GM23338 (cell line): Measurements from ENCODE around the gene ODAD4. TPM values are rescaled to one million over a fixed set of nuclear protein-coding genes. Genes with fewer than 3 reads are reported as not detected.

Experiments used
- ATAC-seq: fragments of 200-7000 bp; cut with Tn5 transposase; 3 replicates; pipeline ENCODE4 v1.9.1; 2020
- DNase-seq: peaks from one replicate; pipeline ENCODE4 v3.0.0-alpha.2; 2015; ENCODE audit warnings: low spot score
- H2AFZ ChIP-seq: fragments of 200-600 bp; sonication (generic); 2 replicates; pipeline ENCODE4 v1.8.0; 2016; ENCODE audit warnings: antibody characterized with exemption, mild to moderate bottlenecking, moderate library complexity
- H3F3A ChIP-seq: fragments of 200-600 bp; sonication (generic); replicated peaks from 2 replicates; pipeline ENCODE4 v1.8.0; 2017; ENCODE audit warnings: antibody characterized with exemption, mixed run types, low read depth
- H3K27ac ChIP-seq: fragments of 200-600 bp; sonication (generic); 2 replicates; pipeline ENCODE4 v1.6.1; 2016; ENCODE audit warnings: low read depth
- H3K27me3 ChIP-seq: fragments of 200-600 bp; sonication (generic); 2 replicates; pipeline ENCODE4 v1.8.0; 2016; ENCODE audit warnings: mild to moderate bottlenecking, mixed run types, moderate library complexity; ENCODE audit not compliant: insufficient read depth
- H3K36me3 ChIP-seq: fragments of 200-600 bp; sonication (generic); 2 replicates; pipeline ENCODE4 v1.8.0; 2016; ENCODE audit warnings: mild to moderate bottlenecking; ENCODE audit not compliant: insufficient read depth
- H3K4me1 ChIP-seq: fragments of 200-600 bp; sonication (generic); 2 replicates; pipeline ENCODE4 v1.8.0; 2016; ENCODE audit warnings: mild to moderate bottlenecking, moderate library complexity; ENCODE audit not compliant: insufficient read depth
- H3K4me2 ChIP-seq: fragments of 200-600 bp; sonication (generic); 2 replicates; pipeline ENCODE4 v1.7.1; 2017; ENCODE audit warnings: mixed run types
- H3K4me3 ChIP-seq: fragments of 200-600 bp; sonication (generic); 2 replicates; pipeline ENCODE4 v1.6.1; 2016; ENCODE audit warnings: mixed run types
- H3K79me2 ChIP-seq: fragments of 200-600 bp; sonication (generic); replicated peaks from 2 replicates; pipeline ENCODE4 v1.8.0; 2017; ENCODE audit warnings: mild to moderate bottlenecking; ENCODE audit not compliant: insufficient read depth
- H3K9me2 ChIP-seq: fragments of 200-600 bp; sonication (generic); 2 replicates; pipeline ENCODE4 v1.8.0; 2017; ENCODE audit not compliant: insufficient read depth
- H4K20me1 ChIP-seq: fragments of 200-600 bp; sonication (generic); replicated peaks from 2 replicates; pipeline ENCODE4 v1.8.0; 2017; ENCODE audit warnings: mild to moderate bottlenecking; ENCODE audit not compliant: insufficient read depth
- H3K27ac Mint-ChIP-seq: 2 replicates; pipeline ENCODE4 v1.8.0; 2020; ENCODE audit warnings: inconsistent platforms, mild to moderate bottlenecking, moderate library complexity, mixed read lengths
- H3K27me3 Mint-ChIP-seq: 3 replicates; pipeline ENCODE4 v1.8.0; 2022; ENCODE audit warnings: low read depth, mild to moderate bottlenecking, moderate library complexity, mixed read lengths, inconsistent platforms; ENCODE audit not compliant: insufficient read depth, poor library complexity
- H3K36me3 Mint-ChIP-seq: 3 replicates; pipeline ENCODE4 v1.8.0; 2021; ENCODE audit warnings: low read depth, mild to moderate bottlenecking, inconsistent platforms, moderate library complexity, mixed read lengths
- H3K4me1 Mint-ChIP-seq: 3 replicates; pipeline ENCODE4 v1.8.0; 2020; ENCODE audit warnings: mild to moderate bottlenecking, inconsistent platforms, mixed read lengths
- H3K4me3 Mint-ChIP-seq: 3 replicates; pipeline ENCODE4 v1.8.0; 2021; ENCODE audit warnings: moderate library complexity, mild to moderate bottlenecking, inconsistent platforms, mixed read lengths
- H3K9me3 Mint-ChIP-seq: 3 replicates; pipeline ENCODE4 v1.8.0; 2020; ENCODE audit warnings: moderate library complexity, mild to moderate bottlenecking, inconsistent platforms, mixed read lengths
- CREB1 ChIP-seq: fragments of 250-450 bp; sonication (Bioruptor Pico); IDR thresholded peaks from 2 replicates; pipeline ENCODE4 v1.5.0; 2020; ENCODE audit warnings: low read depth, mild to moderate bottlenecking, moderate library complexity
- CTCF ChIP-seq, 2 experiments: fragments of 200-600 bp in 1 of 2; sonication (generic) in 1 of 2; conservative IDR thresholded peaks; 2 replicates each; pipeline versions ENCODE4 v1.5.1 to v1.6.1; 2016 to 2017; ENCODE audit warnings: antibody characterized with exemption in 2 of 2, low read depth in 2 of 2, mild to moderate bottlenecking in 2 of 2, moderate library complexity in 1 of 2
- ETS1 ChIP-seq: IDR thresholded peaks from 2 replicates; pipeline ENCODE4 v1.6.1; 2016; ENCODE audit warnings: antibody characterized with exemption
- EZH2 ChIP-seq: fragments of 200-600 bp; sonication (generic); IDR thresholded peaks from one replicate; pipeline ENCODE4 v1.8.0; 2017; ENCODE audit warnings: antibody characterized with exemption, mild to moderate bottlenecking, low read depth; ENCODE audit not compliant: unreplicated experiment
- EZH2phosphoT487 ChIP-seq: fragments of 200-600 bp; sonication (generic); IDR thresholded peaks from one replicate; pipeline ENCODE4 v1.8.1; 2018; ENCODE audit warnings: antibody characterized with exemption; ENCODE audit not compliant: unreplicated experiment
- JUNB ChIP-seq: IDR thresholded peaks from one replicate; pipeline ENCODE4 v1.6.1; 2016; ENCODE audit warnings: antibody characterized with exemption; ENCODE audit not compliant: unreplicated experiment
- NANOG ChIP-seq: IDR thresholded peaks from 2 replicates; pipeline ENCODE4 v1.6.1; 2016; ENCODE audit warnings: antibody characterized with exemption, borderline replicate concordance
- POLR2AphosphoS5 ChIP-seq: IDR thresholded peaks from 2 replicates; pipeline ENCODE4 v1.6.1; 2016; ENCODE audit warnings: antibody characterized with exemption, low read depth
- REST ChIP-seq: IDR thresholded peaks from one replicate; pipeline ENCODE4 v1.6.1; 2018; ENCODE audit warnings: antibody characterized with exemption; ENCODE audit not compliant: unreplicated experiment
- STAT1 ChIP-seq: IDR thresholded peaks from one replicate; pipeline ENCODE4 v1.6.1; 2016; ENCODE audit warnings: antibody characterized with exemption; ENCODE audit not compliant: unreplicated experiment
- ZNF114 ChIP-seq: fragments of 250-450 bp; sonication (Bioruptor Pico); IDR thresholded peaks from 2 replicates; pipeline ENCODE4 v1.5.0; 2020; ENCODE audit warnings: mild to moderate bottlenecking, moderate library complexity
- ZNF331 ChIP-seq: fragments of 250-450 bp; sonication (Bioruptor Pico); IDR thresholded peaks from 2 replicates; pipeline ENCODE4 v1.5.0; 2020; ENCODE audit warnings: low read depth, mild to moderate bottlenecking, moderate library complexity
- ZNF462 ChIP-seq: fragments of 250-450 bp; sonication (Bioruptor Pico); IDR thresholded peaks from 2 replicates; pipeline ENCODE4 v1.5.0; 2020; ENCODE audit warnings: mild to moderate bottlenecking, moderate library complexity
- polyA plus RNA-seq: library from polyadenylated mRNA; unstranded; fragments of >200 nt; fragmentation: Nextera tagmentation; extraction: Ambion mirVana; gene quantifications from 2 replicates; pipeline ENCODE4 v1.2.1, GENCODE V29; 2016
- total RNA-seq: library from RNA; depleted of rRNA; stranded (reverse); fragments of >200 nt; shearing (Covaris generic); gene quantifications from 2 replicates; pipeline ENCODE4 v1.2.3, GENCODE V29; 2014

ODAD4 gene
- total and polyA plus RNA-seq, 2 experiments from 2014 or later: 1.7 to 1.8 TPM

- 0 out of 2 replicates have a peak, but pooled peaks cover 4% of the 10 kb centered on the region for H3K36me3 ChIP-seq
- no peaks in the 10 kb centered on the region for H3K9me3 Mint-ChIP-seq
- no peak overlapping the region; the same call in 1 of the 2 replicates for H3K27ac ChIP-seq
- peaks cover 7% of the 10 kb centered on the region for H4K20me1 ChIP-seq
- H3K4me2 ChIP-seq: peak overlapping the region; percentile 99
- ATAC-seq (peak; percentile 1; the same call in 2 of the 3 replicates), DNase-seq (peak; percentile 58)
- H3K4me1 Mint-ChIP-seq: peaks cover 17% of the 10 kb centered on the region
- peak overlapping the region; percentile 93 for H3K4me3 ChIP-seq
- peaks cover 15% of the 10 kb centered on the region for H3K4me1 ChIP-seq
- peaks cover 9% of the 10 kb centered on the region for H3F3A ChIP-seq
- TF ChIP-seq NANOG (no peak), ETS1 (no peak), JUNB (no peak), ZNF331 (CRISPR knock-in tag) (no peak), STAT1 (no peak), CREB1 (CRISPR knock-in tag) (no peak), EZH2phosphoT487 (no peak), ZNF462 (CRISPR knock-in tag) (no peak), EZH2 (no peak), CTCF (conservative IDR thresholded peaks at IDR 0.05; ENCODE audit: low read depth in 2 of 2) (no peak), POLR2AphosphoS5 (no peak), REST (no peak), ZNF114 (CRISPR knock-in tag) (no peak)
- peaks cover 6% of the 10 kb centered on the region for H3K27me3 Mint-ChIP-seq
- H3K27ac Mint-ChIP-seq: no peak overlapping the region
- H3K79me2 ChIP-seq: no peaks in the 10 kb centered on the region
- H3K9me2 ChIP-seq: no peaks in the 10 kb centered on the region
- H3K36me3 Mint-ChIP-seq: peaks cover 28% of the 10 kb centered on the region
- 0 out of 2 replicates have a peak, but pooled peaks cover 3% of the 10 kb centered on the region for H3K27me3 ChIP-seq
- H2AFZ ChIP-seq: peak overlapping the region; percentile 78
- peak overlapping the region; percentile 83 for H3K4me3 Mint-ChIP-seq
Measured at GRCh38 chr17:41967141-41967920, 36.9 kb downstream of the ODAD4 start.
